H9 (cell line): ENCODE data around the gene TTC17. TPM values are rescaled to one million over a fixed set of nuclear protein-coding genes. Genes with fewer than 3 reads are reported as not detected.

ENCODE experiments used
- DNase-seq: peaks from one replicate; pipeline ENCODE4 v3.0.0-alpha.2; 2017
- H2AFZ ChIP-seq: one replicate; pipeline ENCODE4 v1.6.1; 2013; ENCODE audit warnings: mild to moderate bottlenecking, low read length, control low read depth, moderate library complexity
- H2AK5ac ChIP-seq: 2 replicates; pipeline ENCODE4 v1.6.1; 2013; ENCODE audit warnings: low read length, control low read depth, mixed read lengths; ENCODE audit not compliant: insufficient read length
- H2BK120ac ChIP-seq: one replicate; pipeline ENCODE4 v1.6.1; 2013; ENCODE audit warnings: low read depth, mild to moderate bottlenecking, low read length, control low read depth, inconsistent platforms; ENCODE audit not compliant: poor library complexity, severe bottlenecking
- H2BK12ac ChIP-seq: 2 replicates; pipeline ENCODE4 v1.6.1; 2013; ENCODE audit warnings: low read length, control low read depth, mixed read lengths, low read depth; ENCODE audit not compliant: insufficient read length
- H2BK15ac ChIP-seq: 2 replicates; pipeline ENCODE4 v1.6.1; 2013; ENCODE audit warnings: low read depth, low read length, control low read depth
- H2BK20ac ChIP-seq: one replicate; pipeline ENCODE4 v1.6.1; 2013; ENCODE audit warnings: low read depth, mild to moderate bottlenecking, low read length, control low read depth, inconsistent platforms; ENCODE audit not compliant: poor library complexity, severe bottlenecking
- H2BK5ac ChIP-seq: 2 replicates; pipeline ENCODE4 v1.6.1; 2013; ENCODE audit warnings: low read length, control low read depth, mixed read lengths; ENCODE audit not compliant: insufficient read length
- H3K14ac ChIP-seq: 2 replicates; pipeline ENCODE4 v1.6.1; 2013; ENCODE audit warnings: low read length, control low read depth; ENCODE audit not compliant: insufficient read depth
- H3K18ac ChIP-seq: 2 replicates; pipeline ENCODE4 v1.6.1; 2013; ENCODE audit warnings: low read depth, mild to moderate bottlenecking, mixed read lengths, low read length, control low read depth; ENCODE audit not compliant: insufficient read length
- H3K23ac ChIP-seq: 2 replicates; pipeline ENCODE4 v1.6.1; 2013; ENCODE audit warnings: low read length, control low read depth, mixed read lengths, low read depth; ENCODE audit not compliant: insufficient read length
- H3K23me2 ChIP-seq: 2 replicates; pipeline ENCODE4 v1.6.1; 2013; ENCODE audit warnings: low read depth, mild to moderate bottlenecking, mixed read lengths, low read length, control low read depth; ENCODE audit not compliant: insufficient read length, poor library complexity, severe bottlenecking
- H3K27ac ChIP-seq: 2 replicates; pipeline ENCODE4 v1.5.1; 2013; ENCODE audit warnings: low read length, control low read depth, mixed read lengths, low read depth; ENCODE audit not compliant: insufficient read length
- H3K27me3 ChIP-seq: 2 replicates; pipeline ENCODE4 v1.6.1; 2013; ENCODE audit warnings: low read length, control low read depth, inconsistent platforms; ENCODE audit not compliant: insufficient read depth
- H3K4ac ChIP-seq: 2 replicates; pipeline ENCODE4 v1.6.1; 2013; ENCODE audit warnings: low read depth, mild to moderate bottlenecking, control low read depth, inconsistent platforms, low read length, moderate library complexity
- H3K4me1 ChIP-seq: 2 replicates; pipeline ENCODE4 v1.6.1; 2013; ENCODE audit warnings: low read length, control low read depth, inconsistent platforms; ENCODE audit not compliant: insufficient read depth
- H3K4me2 ChIP-seq: 2 replicates; pipeline ENCODE4 v1.6.1; 2013; ENCODE audit warnings: low read length, control low read depth, mixed read lengths; ENCODE audit not compliant: insufficient read length, insufficient read depth
- H3K56ac ChIP-seq: 2 replicates; pipeline ENCODE4 v1.6.1; 2013; ENCODE audit warnings: low read depth, mild to moderate bottlenecking, mixed read lengths, low read length, control low read depth; ENCODE audit not compliant: insufficient read length
- H3K79me1 ChIP-seq: 2 replicates; pipeline ENCODE4 v1.6.1; 2013; ENCODE audit warnings: low read depth, mild to moderate bottlenecking, moderate library complexity, low read length, control low read depth, inconsistent platforms; ENCODE audit not compliant: insufficient read depth, poor library complexity, severe bottlenecking
- H3K79me2 ChIP-seq: 2 replicates; pipeline ENCODE4 v1.6.1; 2013; ENCODE audit warnings: low read length, control low read depth, inconsistent platforms; ENCODE audit not compliant: insufficient read depth
- H3K9ac ChIP-seq: 2 replicates; pipeline ENCODE4 v1.6.1; 2013; ENCODE audit warnings: low read length, control low read depth, mixed read lengths; ENCODE audit not compliant: insufficient read length; ENCODE audit errors: extremely low read depth
- H3K9me3 ChIP-seq: one replicate; pipeline ENCODE4 v1.6.1; 2013; ENCODE audit warnings: low read depth, low read length, inconsistent platforms; ENCODE audit not compliant: control insufficient read depth
- H3T11ph ChIP-seq: one replicate; pipeline ENCODE4 v1.6.1; 2013; ENCODE audit warnings: mild to moderate bottlenecking, low read length, control low read depth, inconsistent platforms
- H4K20me1 ChIP-seq: one replicate; pipeline ENCODE4 v1.6.1; 2013; ENCODE audit not compliant: control insufficient read depth, insufficient read length, insufficient read depth
- H4K5ac ChIP-seq: 2 replicates; pipeline ENCODE4 v1.6.1; 2013; ENCODE audit warnings: low read depth, mild to moderate bottlenecking, mixed read lengths, low read length, control low read depth; ENCODE audit not compliant: insufficient read length
- H4K8ac ChIP-seq: replicated peaks from 2 replicates; pipeline ENCODE4 v1.6.1; 2013; ENCODE audit warnings: low read length, control low read depth, mixed read lengths, low read depth; ENCODE audit not compliant: insufficient read length
- H4K91ac ChIP-seq: 2 replicates; pipeline ENCODE4 v1.6.1; 2013; ENCODE audit warnings: low read depth, mild to moderate bottlenecking, moderate library complexity, mixed read lengths, low read length, control low read depth; ENCODE audit not compliant: insufficient read length
- H3K27ac Mint-ChIP-seq, 3 experiments: 2 replicates in 2 of 3; 3 replicates in 1 of 3; pipeline ENCODE4 v1.8.0; 2020 to 2021; ENCODE audit warnings: mixed read lengths in 3 of 3, mild to moderate bottlenecking in 1 of 3, moderate library complexity in 1 of 3
- H3K27me3 Mint-ChIP-seq: 2 replicates; pipeline ENCODE4 v1.8.0; 2021; ENCODE audit warnings: low read depth, mild to moderate bottlenecking, moderate library complexity, mixed read lengths
- H3K36me3 Mint-ChIP-seq, 3 experiments: 2 replicates in 2 of 3; 3 replicates in 1 of 3; pipeline ENCODE4 v1.8.0; 2020 to 2021; ENCODE audit warnings: low read depth in 3 of 3, mixed read lengths in 3 of 3; ENCODE audit not compliant: insufficient read depth in 1 of 3
- H3K4me1 Mint-ChIP-seq, 2 experiments: 2 replicates each; pipeline ENCODE4 v1.8.0; 2020; ENCODE audit warnings: mixed read lengths in 2 of 2
- H3K4me3 Mint-ChIP-seq, 2 experiments: 2 replicates in 1 of 2; 3 replicates in 1 of 2; pipeline ENCODE4 v1.8.0; 2020 to 2021; ENCODE audit warnings: mild to moderate bottlenecking in 2 of 2, mixed read lengths in 2 of 2, moderate library complexity in 1 of 2
- H3K9me3 Mint-ChIP-seq, 2 experiments: 2 replicates in 1 of 2; 3 replicates in 1 of 2; pipeline ENCODE4 v1.8.0; 2020; ENCODE audit warnings: mild to moderate bottlenecking in 2 of 2, mixed read lengths in 2 of 2, moderate library complexity in 1 of 2
- CTCF ChIP-seq: fragments of 200-600 bp; sonication (generic); conservative IDR thresholded peaks from 3 replicates; pipeline ENCODE4 v1.8.0; 2021; ENCODE audit warnings: antibody characterized with exemption, mild to moderate bottlenecking
- WGBS: extraction: QIAGEN DNeasy Blood & Tissue Kit; methylation state at CpG from one replicate; pipeline ENCODE4 v1.1.7; 2013; ENCODE audit warnings: missing lambda C conversion rate, low lambda C conversion rate, mixed read lengths; ENCODE audit not compliant: insufficient read length; ENCODE audit errors: extremely low coverage; 5-methylcytosine and 5-hydroxymethylcytosine counted together
- total RNA-seq: library from RNA; stranded (reverse); gene quantifications from 2 replicates; pipeline ENCODE4 v1.2.1, GENCODE V29; 2021

Gene TTC17
- total RNA-seq, 1 experiment from 2014 or later, result 68.5 TPM

GRCh38 chr11:43440486-43440885 is 81.8 kb downstream of the TTC17 start:
- H4K8ac ChIP-seq, result no peak overlapping the region
- Mint-ChIP-seq H3K9me3 (no peaks in the 10 kb centered on the region), H3K27ac (no peak overlapping the region), H3K36me3 (peaks cover 19 to 44% (median 33%) of the 10 kb centered on the region in 3 experiments), H3K4me1 (no peaks in the 10 kb centered on the region), H3K4me3 (no peak overlapping the region), H3K27me3 (no peaks in the 10 kb centered on the region)
- no CpG with 5 or more reads among the region's 2 CpGs for WGBS
- H2BK5ac ChIP-seq, result no peak overlapping the region
- H3K79me2 ChIP-seq, result no peaks in the 10 kb centered on the region
- H3K27me3 ChIP-seq, result no peaks in the 10 kb centered on the region
- no peak overlapping the region for H3K4me2 ChIP-seq
- no peak overlapping the region for H2BK20ac ChIP-seq
- H3K18ac ChIP-seq, result no peak overlapping the region
- no peak for TF ChIP-seq CTCF
- no peak overlapping the region for H3K9ac ChIP-seq
- H3K14ac ChIP-seq, result no peak overlapping the region
- no peak overlapping the region for H3K56ac ChIP-seq
- no peak overlapping the region for H3T11ph ChIP-seq
- H3K27ac ChIP-seq, result no peak overlapping the region
- H2BK15ac ChIP-seq, result no peak overlapping the region
- no peak overlapping the region for H2BK120ac ChIP-seq
- no peak overlapping the region for H2AFZ ChIP-seq
- peaks cover 3% of the 10 kb centered on the region for H4K20me1 ChIP-seq
- H2AK5ac ChIP-seq, result no peak overlapping the region
- H4K91ac ChIP-seq, result no peak overlapping the region
- H3K9me3 ChIP-seq, result no peaks in the 10 kb centered on the region
- no peaks in the 10 kb centered on the region for H3K4me1 ChIP-seq
- H3K79me1 ChIP-seq, result no peaks in the 10 kb centered on the region
- no peak overlapping the region for H2BK12ac ChIP-seq
- no peak overlapping the region for H3K23ac ChIP-seq
- DNase-seq, result no peak
- no peaks in the 10 kb centered on the region for H3K23me2 ChIP-seq
- H4K5ac ChIP-seq, result no peak overlapping the region
- no peak overlapping the region for H3K4ac ChIP-seq
